Measurements from ENCODE around the gene BPIFB6.

Gene BPIFB6, protein sequence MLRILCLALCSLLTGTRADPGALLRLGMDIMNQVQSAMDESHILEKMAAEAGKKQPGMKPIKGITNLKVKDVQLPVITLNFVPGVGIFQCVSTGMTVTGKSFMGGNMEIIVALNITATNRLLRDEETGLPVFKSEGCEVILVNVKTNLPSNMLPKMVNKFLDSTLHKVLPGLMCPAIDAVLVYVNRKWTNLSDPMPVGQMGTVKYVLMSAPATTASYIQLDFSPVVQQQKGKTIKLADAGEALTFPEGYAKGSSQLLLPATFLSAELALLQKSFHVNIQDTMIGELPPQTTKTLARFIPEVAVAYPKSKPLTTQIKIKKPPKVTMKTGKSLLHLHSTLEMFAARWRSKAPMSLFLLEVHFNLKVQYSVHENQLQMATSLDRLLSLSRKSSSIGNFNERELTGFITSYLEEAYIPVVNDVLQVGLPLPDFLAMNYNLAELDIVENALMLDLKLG

DNA sequence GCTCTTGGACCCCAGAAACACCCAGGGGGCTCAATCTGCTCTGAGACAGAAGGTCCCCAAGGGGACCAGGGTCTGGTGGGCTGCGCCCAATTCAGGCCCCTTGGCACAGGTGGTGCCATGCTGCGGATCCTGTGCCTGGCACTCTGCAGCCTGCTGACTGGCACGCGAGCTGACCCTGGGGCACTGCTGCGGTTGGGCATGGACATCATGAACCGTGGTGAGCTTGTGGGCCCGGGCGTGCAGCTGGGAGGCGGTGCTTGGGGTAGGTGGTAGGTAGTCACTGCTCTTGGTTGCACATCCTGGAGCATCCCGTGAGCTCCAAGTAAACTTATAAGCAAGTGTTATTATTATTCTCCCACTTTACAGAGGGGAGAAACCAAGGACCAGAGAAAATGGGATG, at the start of gene BPIFB6:
TSS of gene BPIFB6 (plus strand) at position 118 of the 400 bp plus-strand sequence. CDS start at position 118, 0 bp downstream.
- no peak for DNase-seq (ENCODE audit: low spot score)

DNA sequence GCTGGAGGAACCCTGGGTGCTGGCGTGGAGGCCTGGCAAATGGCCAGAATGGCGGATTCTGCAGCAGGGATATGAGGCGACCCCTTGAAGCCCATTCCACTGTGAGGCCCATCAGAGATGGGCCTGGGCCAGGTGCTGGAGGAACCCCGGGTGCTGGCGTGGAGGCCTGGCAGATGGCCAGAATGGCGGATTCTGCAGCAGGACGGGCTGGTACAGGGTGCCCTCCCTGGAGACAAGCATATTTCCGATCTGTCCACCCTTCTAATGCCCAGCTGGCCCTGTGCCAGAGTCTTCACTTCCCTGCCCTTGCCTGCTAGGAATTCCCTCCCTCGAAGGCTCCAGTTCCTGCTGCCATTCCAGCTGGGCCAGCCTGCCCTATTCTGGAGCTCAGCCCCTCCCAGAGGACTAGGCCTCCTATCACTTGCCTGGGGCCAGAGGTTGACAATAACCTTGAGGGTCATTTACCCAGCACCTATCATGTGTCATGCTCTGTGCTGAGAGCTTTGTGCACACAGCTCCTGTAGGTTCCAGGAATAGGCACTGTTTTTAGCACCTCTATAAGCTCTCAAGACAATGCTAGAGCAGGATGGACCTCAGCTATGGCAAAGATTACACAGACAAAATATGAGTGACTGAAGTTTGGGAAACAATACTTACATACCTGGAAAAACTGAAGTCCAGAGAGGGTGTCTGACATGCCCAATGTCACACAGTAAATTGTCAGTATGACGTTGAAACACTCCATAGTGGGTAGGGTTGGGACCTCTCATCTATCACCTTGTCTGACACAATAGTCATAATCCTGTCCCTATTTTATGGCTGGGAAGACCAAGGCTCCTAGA, 48.6 kb upstream of the BPIFB6 start:
- DNase-seq (ENCODE audit: low spot score), result no peak

DNA sequence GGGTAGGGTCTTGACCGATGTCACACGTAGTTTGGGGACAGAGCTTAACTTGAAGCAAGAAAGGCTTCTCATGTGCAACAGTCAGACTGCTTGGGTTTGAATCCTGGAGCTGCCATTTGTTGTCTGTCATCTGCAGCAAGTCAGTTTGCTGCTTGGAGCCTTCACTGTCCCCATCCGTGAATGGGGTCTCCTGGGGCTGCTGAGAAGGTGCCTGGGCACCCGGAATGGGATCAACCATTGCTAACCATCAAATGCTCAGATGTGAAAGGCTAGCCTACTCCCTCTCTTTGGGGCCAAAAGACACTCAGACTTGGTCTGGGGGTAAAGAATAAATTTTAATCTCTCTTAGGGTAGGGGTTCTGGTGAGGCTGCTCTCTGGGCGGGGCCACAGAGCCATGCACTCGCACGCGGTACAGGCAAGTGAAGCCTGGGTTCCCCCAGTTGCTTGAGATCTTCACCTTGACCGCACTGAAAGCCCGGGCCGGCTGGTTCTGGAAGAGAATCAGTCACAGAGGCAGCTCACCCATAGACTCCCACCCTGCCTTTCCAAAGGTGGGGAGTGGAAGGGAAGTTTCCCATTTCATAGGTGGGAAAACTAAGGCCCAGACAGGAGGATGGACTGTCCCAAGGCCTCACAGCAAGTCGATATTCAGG, 47.9 kb upstream of the BPIFB6 start:
- DNase-seq (ENCODE audit: low spot score), result no peak

DNA sequence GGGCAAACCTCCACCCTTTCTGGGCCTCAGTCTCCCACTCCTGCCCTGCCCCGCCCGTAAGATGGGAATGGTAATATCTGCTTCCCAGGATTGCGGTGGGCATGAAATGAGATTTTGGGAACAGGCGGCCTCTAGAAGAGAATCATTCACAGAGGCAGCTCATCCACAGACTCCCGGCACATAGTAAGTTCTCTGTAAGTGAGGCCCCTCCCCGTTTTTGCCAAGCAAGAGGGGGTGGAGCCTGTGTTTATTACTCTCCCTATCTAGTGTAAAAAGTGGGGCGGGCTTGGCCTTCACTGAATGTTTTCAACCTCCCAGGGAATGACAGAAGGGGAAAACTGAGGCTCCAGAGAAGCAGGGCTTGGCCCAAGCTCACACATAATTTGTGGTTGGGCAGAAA, 47.3 kb upstream of the BPIFB6 start:
- DNase-seq (ENCODE audit: low spot score), result no peak

DNA sequence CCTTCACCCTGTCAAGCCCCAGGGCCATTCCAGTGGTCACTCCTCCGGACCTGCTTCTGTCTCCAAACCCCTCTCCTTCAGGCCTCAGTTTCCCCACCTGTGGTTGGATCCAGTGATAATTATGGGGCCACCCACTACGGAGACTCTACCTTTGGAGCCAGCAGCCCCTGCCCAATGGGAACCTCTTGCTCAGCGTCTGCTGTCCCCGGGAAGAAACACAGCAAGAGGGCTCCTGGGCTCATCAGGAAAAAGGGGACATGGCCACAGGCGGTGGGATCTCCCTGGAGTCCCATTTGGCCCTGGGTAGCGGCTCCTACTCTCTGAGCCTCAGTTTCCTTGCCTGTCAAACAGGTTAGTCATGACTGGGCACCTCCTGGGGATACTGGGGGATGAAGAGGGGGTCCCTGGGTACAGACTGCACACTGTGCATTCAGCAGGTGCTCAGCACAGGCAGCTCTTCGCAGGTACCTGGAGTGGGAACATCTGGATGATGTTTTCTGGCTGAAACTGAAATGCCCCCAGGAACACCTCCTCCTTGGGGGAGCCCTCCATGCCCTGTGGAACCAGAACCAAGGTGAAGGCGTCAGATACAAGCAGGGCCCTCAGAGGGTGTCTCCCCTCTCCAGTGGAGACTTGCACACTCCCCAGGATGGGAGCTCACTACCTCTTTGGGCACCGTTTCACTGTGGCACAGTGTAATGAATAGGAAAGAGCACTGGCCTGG, 46.7 kb upstream of the BPIFB6 start:
- peak; percentile 29 for DNase-seq (ENCODE audit: low spot score)

DNA sequence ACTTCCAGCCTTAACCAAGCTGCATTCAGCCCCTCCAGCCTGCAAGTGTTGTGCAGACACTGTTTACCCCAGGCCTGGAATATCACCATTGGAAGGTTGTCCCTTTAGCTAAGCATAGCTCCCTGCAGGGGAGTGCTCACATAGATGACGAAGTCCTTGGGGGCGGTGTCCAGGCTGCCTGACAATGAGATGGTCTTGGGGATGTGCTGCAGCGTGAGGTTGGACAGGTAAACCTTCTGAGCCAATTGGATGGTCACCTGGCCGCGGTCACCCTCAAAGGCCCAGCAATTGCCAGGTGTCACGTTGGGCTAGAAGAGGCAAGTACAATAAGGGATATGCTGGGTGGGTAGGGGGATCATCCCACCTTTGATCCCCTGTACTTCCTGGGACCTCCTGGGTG, 45.9 kb upstream of the BPIFB6 start:
- DNase-seq (ENCODE audit: low spot score), result no peak

DNA sequence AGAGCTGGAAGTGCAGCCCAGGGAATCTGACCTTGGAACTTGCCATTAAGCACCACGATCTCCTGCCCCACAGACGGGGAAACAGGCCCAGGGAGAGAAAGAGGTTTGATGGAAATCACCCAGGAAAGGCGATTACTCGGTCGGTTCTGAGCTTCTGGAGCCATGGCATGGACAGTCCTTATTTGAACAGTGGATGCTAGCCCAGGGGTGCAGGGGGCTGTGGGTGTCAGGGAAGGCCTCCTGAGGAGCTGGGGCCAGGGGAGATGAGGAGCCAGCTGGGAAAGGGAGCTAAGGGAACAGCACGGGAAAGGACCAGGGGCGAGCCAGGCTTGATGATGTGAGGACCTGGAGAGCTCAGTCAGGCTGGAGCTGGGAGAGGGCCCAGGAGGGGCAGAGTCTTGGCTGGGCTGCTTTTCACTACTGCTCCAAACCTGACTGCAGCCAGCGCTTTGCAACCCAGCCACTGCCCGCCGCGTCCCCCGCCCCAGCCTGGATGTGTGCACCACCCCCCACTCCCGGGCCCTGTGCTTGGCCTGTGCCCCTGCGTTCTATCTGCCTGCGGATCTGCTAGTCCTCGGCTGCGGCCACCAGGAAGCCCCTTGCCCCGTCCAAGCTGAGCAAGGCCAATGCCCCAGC, 45.0 kb upstream of the BPIFB6 start:
- no peak for DNase-seq (ENCODE audit: low spot score)

DNA sequence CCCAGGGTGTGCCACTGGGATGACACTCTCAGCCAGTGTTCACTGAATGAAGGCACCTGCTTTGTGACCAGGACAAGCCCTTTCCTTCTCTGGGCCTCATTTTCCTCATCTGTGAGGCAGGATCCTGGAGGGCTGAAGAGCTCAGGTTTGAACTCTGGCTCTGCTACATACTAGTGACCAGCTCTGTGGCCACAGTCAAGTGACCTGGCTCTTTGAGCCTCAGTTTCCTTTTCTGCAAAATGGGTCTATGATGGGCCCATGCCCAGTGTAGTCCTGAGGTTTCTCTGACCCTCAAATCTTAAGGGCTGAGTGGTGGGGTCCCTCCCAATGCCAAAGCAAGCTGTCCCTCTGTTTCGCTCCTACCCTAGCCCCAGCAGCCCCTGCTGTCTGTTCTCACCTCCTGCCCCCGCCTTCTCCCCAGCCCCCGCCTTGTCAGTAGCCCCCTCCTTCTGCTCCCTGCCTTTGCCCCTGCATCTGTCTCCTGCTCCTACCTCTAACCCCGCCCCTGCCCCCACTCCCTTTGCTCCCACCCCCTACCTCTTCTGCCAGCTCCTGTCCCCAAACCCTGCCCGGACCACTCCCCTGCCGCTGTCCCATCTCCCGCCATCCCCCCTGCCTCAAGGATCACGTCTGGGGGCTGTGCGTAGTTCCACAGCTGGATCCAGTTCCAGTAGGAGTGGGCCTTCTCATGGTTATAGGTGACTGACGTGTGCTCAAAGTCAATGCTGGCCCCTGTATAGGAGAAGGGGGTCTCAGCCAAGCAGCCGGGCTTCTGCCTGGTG, 44.2 kb upstream of the BPIFB6 start:
- no peak for DNase-seq (ENCODE audit: low spot score)

DNA sequence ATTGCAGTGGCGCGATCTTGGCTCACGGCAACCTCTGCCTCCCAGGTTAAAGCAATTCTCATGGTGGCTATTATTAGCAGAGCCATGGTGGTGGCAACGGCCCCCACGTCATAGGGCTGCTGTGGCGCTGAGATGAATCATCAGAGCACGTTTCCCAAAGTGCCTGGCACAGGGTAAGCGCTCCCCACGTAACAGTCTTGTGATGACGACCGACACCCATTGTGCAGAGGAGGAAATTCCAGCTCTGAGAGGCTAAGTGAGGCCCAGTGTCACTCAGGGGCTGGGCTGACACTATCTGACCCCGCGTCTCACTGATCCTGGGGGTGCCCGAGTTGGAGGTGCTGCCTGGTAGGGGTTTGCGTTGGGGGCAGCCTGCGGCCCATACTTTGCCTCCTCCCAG, 43.4 kb upstream of the BPIFB6 start:
- no peak for DNase-seq (ENCODE audit: low spot score)

DNA sequence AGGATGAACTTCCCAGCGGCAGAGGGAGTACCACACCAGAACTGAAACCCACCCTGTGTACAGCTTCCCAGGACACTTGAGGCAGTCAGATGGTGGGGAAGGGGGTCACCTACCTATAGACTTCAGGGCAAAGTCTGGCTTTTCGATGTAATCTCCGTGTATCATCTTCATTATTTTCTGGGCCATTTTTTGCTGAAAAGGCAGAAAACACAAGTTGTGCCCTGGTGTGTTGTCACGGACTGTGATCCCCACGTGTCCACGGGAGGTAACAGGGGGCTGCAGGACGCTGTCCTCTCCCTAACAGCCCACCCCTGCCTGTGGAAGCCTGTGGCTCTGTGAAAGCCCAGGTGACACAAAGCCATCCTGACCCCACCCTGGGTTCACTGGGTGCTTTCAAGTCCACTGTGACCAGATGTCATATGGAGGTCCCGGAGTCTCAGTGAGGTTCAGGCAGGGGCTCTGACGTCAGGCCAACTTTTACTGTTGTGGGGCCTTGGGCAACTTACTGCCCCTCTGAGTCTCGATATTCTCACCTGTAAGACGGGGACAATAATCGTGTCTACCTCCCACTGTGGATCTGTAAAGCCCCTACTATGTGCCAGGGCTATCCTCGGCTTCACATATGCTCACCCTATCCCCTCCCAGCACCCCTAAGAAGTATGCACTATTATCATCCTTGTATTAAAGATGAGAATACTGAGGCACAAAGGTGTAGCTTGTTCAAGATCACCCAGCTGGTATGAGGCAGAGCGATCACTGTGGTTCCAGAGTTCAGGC, 41.8 kb upstream of the BPIFB6 start:
- no peak for DNase-seq (ENCODE audit: low spot score)

DNA sequence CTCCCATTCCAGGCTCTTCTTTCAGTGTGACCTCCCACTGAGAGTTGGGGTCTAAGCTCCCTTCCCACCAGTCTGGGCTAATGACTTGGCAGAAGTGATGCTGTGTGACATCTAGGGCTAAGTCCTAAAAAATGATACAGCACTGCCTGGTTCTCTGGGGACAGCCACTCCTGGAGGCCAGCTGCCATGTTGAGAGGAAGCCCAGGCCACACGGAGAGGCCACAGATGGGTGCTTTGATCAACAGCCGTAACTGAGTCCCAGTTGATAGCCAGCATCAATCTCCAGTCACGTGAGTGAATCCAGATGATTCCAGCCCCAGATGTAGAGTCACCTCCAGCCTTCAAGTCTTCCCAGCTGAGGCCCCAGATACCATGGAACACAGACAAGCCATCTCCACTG, 41.0 kb upstream of the BPIFB6 start:
- no peak for DNase-seq (ENCODE audit: low spot score)

DNA sequence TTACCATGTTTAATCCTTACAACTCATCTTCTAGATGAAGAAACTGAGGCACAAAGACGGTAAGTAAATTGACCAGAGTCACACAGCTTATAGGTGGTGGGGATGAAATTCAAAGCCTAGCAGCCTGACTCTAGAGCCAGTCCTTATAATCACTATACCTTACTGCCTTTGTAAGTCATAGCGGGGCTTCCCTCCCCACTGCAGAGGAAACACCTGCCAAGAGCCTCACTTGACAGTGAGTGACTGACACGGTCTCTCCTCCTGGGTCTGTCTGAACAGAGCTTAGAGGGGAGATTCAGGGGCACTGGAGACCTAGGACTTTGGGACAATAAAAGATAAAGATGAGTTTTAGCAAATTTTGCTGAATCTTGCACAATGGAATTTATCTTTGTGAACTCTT, 40.1 kb upstream of the BPIFB6 start:
- no peak for DNase-seq (ENCODE audit: low spot score)

DNA sequence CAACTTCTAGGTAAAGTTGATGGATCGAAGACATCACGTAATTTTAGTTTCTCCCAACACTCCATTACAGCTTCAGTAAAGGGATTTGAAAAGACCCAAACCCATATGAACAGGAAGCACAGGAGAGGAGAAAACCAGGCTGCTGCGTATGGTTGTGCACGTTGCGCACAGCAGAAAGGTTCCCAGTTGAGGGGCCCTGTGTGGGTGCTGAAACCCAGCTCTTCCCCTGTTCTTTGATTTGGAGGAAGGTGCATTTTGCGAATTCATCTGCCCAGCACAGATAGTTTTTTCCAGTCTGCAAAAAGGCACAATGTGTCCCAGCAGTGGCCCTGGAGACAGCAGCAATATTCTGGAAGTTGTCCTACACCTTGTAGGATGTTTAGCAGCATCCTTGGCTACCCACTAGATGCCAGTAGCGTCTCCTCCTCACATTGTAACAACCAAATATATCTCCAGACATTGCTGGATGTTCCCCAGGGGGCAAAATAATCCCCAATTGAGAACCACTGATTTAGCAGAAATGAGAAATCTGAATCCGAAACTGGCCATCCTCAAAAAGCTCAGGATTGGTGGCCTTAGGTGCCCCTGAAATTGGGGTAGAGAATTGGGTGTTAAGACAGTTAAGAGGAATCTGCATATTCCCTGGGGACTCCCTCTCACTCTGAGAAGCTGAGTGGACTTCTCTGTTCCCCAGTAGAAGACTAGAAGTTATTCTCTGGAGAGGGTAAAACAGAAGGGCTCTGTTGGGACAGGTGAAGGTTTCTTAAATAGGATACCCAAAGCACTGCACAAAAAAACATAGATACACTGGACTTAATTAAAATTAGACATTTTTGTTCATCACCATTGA, 39.4 kb upstream of the BPIFB6 start:
- no peak for DNase-seq (ENCODE audit: low spot score)

DNA sequence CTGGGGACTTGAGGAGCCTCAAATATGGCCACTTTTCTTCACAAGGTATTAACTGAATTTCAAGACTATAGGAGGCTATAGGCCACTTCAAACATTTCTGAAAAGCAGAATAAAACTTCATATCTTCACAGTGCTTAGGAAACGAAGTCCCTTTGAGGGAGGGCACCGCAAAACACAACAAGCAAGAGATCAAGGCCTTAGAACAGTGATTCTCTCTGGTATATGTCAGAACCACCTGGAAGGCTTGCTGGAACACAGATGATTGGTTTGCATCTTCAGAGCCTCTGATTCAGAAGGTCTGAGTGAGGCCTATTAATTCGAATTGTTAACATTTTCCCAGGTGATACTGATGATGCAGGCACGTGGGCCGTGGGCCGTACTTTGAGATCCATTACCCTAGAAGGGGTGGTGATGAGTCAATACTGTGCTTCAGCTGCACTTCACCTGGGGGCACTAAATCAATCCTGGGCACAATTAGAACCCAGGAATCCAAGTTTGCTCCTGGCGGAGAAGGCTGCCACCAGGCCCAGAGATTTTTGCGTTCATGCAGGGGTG, 37.9 kb upstream of the BPIFB6 start:
- DNase-seq (ENCODE audit: low spot score), result no peak

DNA sequence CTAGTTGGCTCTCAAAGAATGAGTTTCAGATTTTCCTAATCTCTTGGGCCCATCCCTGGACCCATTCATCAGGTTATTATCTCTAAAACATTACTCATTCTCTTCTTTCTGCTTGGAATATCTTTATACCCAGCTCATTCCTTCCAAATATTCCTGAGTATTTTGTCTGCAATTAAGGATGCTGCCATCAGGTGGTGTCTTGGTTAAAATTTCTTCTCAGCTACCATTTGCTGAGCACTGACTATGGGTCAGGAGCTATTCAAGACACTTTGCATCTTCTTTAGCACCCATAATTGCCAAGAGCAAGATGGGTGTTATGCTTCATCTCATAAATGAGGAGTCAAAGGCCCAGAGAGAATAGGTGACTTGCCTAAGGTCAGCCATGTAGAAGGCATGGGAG, 35.6 kb upstream of the BPIFB6 start:
- no peak for DNase-seq (ENCODE audit: low spot score)

DNA sequence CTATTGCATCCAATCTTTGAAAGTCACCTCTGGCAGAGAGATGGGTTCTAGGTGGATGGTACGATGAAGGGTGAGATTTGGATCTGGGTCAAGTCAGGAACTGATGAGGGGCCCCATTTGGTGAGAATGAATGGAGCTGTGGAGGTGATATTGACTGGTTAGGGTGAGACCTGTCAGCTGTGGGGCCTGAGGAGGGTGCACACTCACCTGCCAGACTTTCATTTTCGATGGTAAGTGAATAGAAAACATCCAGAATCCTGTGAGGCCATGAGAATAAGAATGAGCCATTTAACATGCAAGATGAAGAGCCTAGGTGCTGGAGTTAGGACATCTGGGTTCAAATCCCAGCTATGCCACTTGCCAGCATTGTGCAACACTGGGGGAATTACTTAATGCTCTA, 34.0 kb upstream of the BPIFB6 start:
- DNase-seq (ENCODE audit: low spot score), result no peak

DNA sequence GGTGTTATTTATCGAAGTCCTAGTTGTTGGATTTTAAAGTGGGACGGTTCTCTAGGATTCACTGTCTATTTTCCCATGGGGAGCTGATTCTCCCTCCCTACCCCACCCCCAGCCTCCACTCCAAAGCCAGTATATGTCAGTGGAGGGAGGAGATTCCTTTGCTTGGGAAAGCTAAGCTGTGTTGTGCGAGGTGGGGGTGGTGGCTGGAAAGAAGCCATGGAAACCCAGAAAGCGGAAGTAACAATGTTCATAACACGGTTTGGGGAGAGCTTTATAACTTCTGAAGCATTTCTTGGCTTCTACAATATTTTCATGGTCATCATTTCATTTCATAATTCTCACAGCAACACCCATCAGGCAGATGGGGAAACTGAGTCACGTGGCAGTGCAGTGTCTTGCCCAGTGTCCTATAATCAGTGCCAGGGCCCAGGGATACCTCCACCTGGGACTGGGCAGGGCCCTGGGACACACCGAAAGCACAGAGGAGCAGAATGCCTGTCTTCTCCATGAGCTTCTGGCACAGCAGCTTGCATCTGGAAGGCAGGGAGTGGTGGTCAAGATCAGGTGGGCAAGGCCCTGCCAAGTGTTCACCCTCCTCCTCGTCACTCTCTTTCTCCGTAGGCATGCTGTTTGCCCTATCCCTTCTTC, 31.7 kb upstream of the BPIFB6 start:
- no peak for DNase-seq (ENCODE audit: low spot score)

DNA sequence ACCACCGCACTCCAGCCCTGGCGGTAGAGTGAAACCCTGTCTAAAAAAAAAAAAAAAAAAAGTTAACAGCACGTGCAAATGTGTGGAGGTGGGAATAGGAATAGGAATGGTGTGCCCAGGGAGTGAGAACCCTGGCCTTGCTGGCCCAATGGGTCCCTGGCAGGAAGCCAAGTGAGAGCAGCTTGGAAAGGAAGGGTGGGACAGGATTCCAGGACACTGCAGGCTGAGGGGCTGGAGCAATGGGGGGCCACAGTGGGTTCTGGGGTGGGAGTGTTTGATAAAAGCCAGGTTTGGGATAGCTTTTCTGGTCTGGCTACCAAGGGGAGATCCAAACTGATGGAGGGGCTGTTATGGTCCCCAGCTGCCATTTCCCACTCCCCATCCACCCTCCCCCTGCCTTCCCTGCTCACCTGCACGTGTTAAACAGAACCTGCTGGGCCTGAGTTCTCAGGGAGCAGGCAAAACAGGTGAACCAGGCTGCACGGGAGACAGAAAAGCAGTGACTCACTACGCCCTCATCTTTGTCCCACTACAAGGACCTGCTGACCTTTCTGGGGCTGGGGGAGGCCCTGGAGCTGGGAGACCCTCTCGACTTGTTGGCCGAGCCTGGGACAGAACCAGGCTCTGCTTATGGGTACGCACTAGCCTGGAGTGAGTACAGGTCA, 30.5 kb upstream of the BPIFB6 start:
- no peak for DNase-seq (ENCODE audit: low spot score)

All from ecto neural progenitor cell (in vitro differentiated cells).